SK-N-SH treated with all-trans-retinoic acid at 6 μM for 48 hours (cell line): Measurements from ENCODE around the gene COA5.

ENCODE experiments used
- ATAC-seq: fragments of 200-7000 bp; cut with Tn5 transposase; 3 replicates; pipeline ENCODE4 v1.9.1; 2020; ENCODE audit warnings: mild to moderate bottlenecking, moderate library complexity
- ARNTL ChIP-seq: fragments of 450-650 bp; formaldehyde crosslinking; IDR thresholded peaks from 2 replicates; pipeline ENCODE4 v1.5.0; 2020; ENCODE audit warnings: low read depth, mild to moderate bottlenecking, moderate library complexity, borderline replicate concordance
- BACH2 ChIP-seq: fragments of 250-450 bp; sonication (Bioruptor Pico); IDR thresholded peaks from 2 replicates; pipeline ENCODE4 v1.9.0; 2021; ENCODE audit warnings: mild to moderate bottlenecking, borderline replicate concordance
- CREB5 ChIP-seq: fragments of 250-450 bp; sonication (Bioruptor Pico); IDR thresholded peaks from 2 replicates; pipeline ENCODE4 v1.5.1; 2020; ENCODE audit warnings: low read depth, mild to moderate bottlenecking, moderate library complexity
- CSDC2 ChIP-seq: fragments of 250-450 bp; sonication (Bioruptor Pico); IDR thresholded peaks from 2 replicates; pipeline ENCODE4 v1.5.0; 2020; ENCODE audit warnings: mild to moderate bottlenecking, moderate library complexity
- CSRNP3 ChIP-seq: fragments of 250-450 bp; sonication (Bioruptor Pico); IDR thresholded peaks from 2 replicates; pipeline ENCODE4 v1.5.1; 2021; ENCODE audit warnings: mild to moderate bottlenecking, moderate library complexity
- ESRRG ChIP-seq: fragments of 250-450 bp; sonication (Bioruptor Pico); IDR thresholded peaks from 2 replicates; pipeline ENCODE4 v1.6.1; 2021; ENCODE audit warnings: mild to moderate bottlenecking
- GLIS3 ChIP-seq: fragments of 250-450 bp; sonication (Bioruptor Pico); IDR thresholded peaks from 2 replicates; pipeline ENCODE4 v1.5.0; 2020; ENCODE audit warnings: mild to moderate bottlenecking, moderate library complexity
- ISL1 ChIP-seq: fragments of 250-450 bp; sonication (Bioruptor Pico); IDR thresholded peaks from 2 replicates; pipeline ENCODE4 v2.1.2; 2022; ENCODE audit warnings: mild to moderate bottlenecking, moderate library complexity
- OSR1 ChIP-seq: fragments of 250-450 bp; sonication (Bioruptor Pico); IDR thresholded peaks from 2 replicates; pipeline ENCODE4 v1.8.0; 2022; ENCODE audit warnings: moderate library complexity, mild to moderate bottlenecking, inconsistent platforms
- POU6F1 ChIP-seq: fragments of 250-450 bp; sonication (Bioruptor Pico); IDR thresholded peaks from 2 replicates; pipeline ENCODE4 v1.8.0; 2021; ENCODE audit warnings: low read depth, mild to moderate bottlenecking, moderate library complexity, borderline replicate concordance
- PPARA ChIP-seq: fragments of 250-450 bp; sonication (Bioruptor Pico); IDR thresholded peaks from 2 replicates; pipeline ENCODE4 v1.5.0; 2020; ENCODE audit warnings: mild to moderate bottlenecking, borderline replicate concordance
- RARB ChIP-seq: fragments of 250-450 bp; sonication (Bioruptor Pico); IDR thresholded peaks from 2 replicates; pipeline ENCODE4 v1.8.0; 2021; ENCODE audit warnings: mild to moderate bottlenecking, moderate library complexity
- SNAI2 ChIP-seq: fragments of 250-450 bp; sonication (Bioruptor Pico); IDR thresholded peaks from 2 replicates; pipeline ENCODE4 v1.5.0; 2020; ENCODE audit warnings: mild to moderate bottlenecking, moderate library complexity
- TCF4 ChIP-seq: fragments of 250-450 bp; sonication (Bioruptor Pico); IDR thresholded peaks from 2 replicates; pipeline ENCODE4 v1.8.0; 2021; ENCODE audit warnings: mild to moderate bottlenecking, moderate library complexity, borderline replicate concordance
- TOX ChIP-seq: fragments of 250-450 bp; sonication (Bioruptor Pico); IDR thresholded peaks from 2 replicates; pipeline ENCODE4 v1.8.0; 2021; ENCODE audit warnings: mild to moderate bottlenecking, moderate library complexity, borderline replicate concordance
- TSHZ2 ChIP-seq: fragments of 250-450 bp; sonication (Bioruptor Pico); IDR thresholded peaks from 2 replicates; pipeline ENCODE4 v1.5.0; 2020; ENCODE audit warnings: mild to moderate bottlenecking, moderate library complexity
- ZFP3 ChIP-seq: fragments of 250-450 bp; sonication (Bioruptor Pico); IDR thresholded peaks from 2 replicates; pipeline ENCODE4 v1.5.0; 2020; ENCODE audit warnings: mild to moderate bottlenecking, moderate library complexity
- ZFP30 ChIP-seq: fragments of 450-650 bp; formaldehyde crosslinking; IDR thresholded peaks from 2 replicates; pipeline ENCODE4 v1.5.0; 2022; ENCODE audit warnings: mild to moderate bottlenecking, moderate library complexity
- ZNF565 ChIP-seq: fragments of 450-650 bp; formaldehyde crosslinking; conservative IDR thresholded peaks from 2 replicates; pipeline ENCODE4 v1.5.0; 2020; ENCODE audit warnings: low read depth, mild to moderate bottlenecking, moderate library complexity
- ZNF70 ChIP-seq: fragments of 450-650 bp; formaldehyde crosslinking; IDR thresholded peaks from 2 replicates; pipeline ENCODE4 v1.5.0; 2020; ENCODE audit warnings: mild to moderate bottlenecking, moderate library complexity
- ZNF8 ChIP-seq: fragments of 450-650 bp; formaldehyde crosslinking; IDR thresholded peaks from 2 replicates; pipeline ENCODE4 v1.5.0; 2020; ENCODE audit warnings: mild to moderate bottlenecking, moderate library complexity

The COA5 gene

GRCh38 chr2:98573426-98573825 is 34.9 kb downstream of the COA5 start:
- no peak for ATAC-seq
- TF ChIP-seq ZFP3 (CRISPR knock-in tag), result no peak
- TF ChIP-seq POU6F1 (CRISPR knock-in tag), result no peak
- TF ChIP-seq CSDC2, result no peak
- no peak for TF ChIP-seq ISL1 (CRISPR knock-in tag)
- TF ChIP-seq OSR1 (CRISPR knock-in tag), result no peak
- TF ChIP-seq ZNF565, result no peak
- no peak for TF ChIP-seq ZNF70 (CRISPR knock-in tag)
- no peak for TF ChIP-seq TSHZ2 (CRISPR knock-in tag)
- no peak for TF ChIP-seq CSRNP3 (CRISPR knock-in tag)
- TF ChIP-seq ESRRG (CRISPR knock-in tag), result no peak
- no peak for TF ChIP-seq SNAI2 (CRISPR knock-in tag)

- ATAC-seq, result no peak
- no peak for TF ChIP-seq RARB (CRISPR knock-in tag)
Observed at GRCh38 chr2:98572676-98573075, 35.6 kb downstream of the COA5 start.

GRCh38 chr2:98572211-98572610 is 36.1 kb downstream of the COA5 start:
- TF ChIP-seq TOX (no peak), CREB5 (no peak), OSR1 (CRISPR knock-in tag) (no peak), ZFP30 (CRISPR knock-in tag) (no peak), ZNF8 (CRISPR knock-in tag) (no peak), BACH2 (CRISPR knock-in tag) (no peak), SNAI2 (CRISPR knock-in tag) (no peak), ZFP3 (CRISPR knock-in tag) (no peak), PPARA (CRISPR knock-in tag) (no peak), POU6F1 (CRISPR knock-in tag) (no peak), ARNTL (CRISPR knock-in tag) (no peak), TCF4 (CRISPR knock-in tag) (no peak), TSHZ2 (CRISPR knock-in tag) (no peak), ISL1 (CRISPR knock-in tag) (no peak), ZNF70 (CRISPR knock-in tag) (no peak), GLIS3 (CRISPR knock-in tag) (no peak), CSDC2 (no peak), CSRNP3 (CRISPR knock-in tag) (no peak), RARB (CRISPR knock-in tag) (no peak)
- ATAC-seq, result no peak
